Common myeloid progenitor, CD34-positive (primary cell): Measurements from ENCODE around the gene EFCAB10.

Experiments
- CTCF ChIA-PET: fragments of 350-600 bp; sonication (Branson Sonifier 250); formaldehyde crosslinking; loops from one replicate; lab custom pipeline; 2021; ENCODE audit warnings: antibody characterized with exemption; lab: Charles Lee
- POLR2A ChIA-PET: fragments of 350-600 bp; sonication (Branson Sonifier 250); formaldehyde crosslinking; loops from one replicate; lab custom pipeline; 2021; ENCODE audit warnings: antibody characterized with exemption; lab: Charles Lee
- DNase-seq, 3 donors: peaks; one replicate each; pipeline versions ENCODE4 v3.0.0 to v3.0.0-alpha.2; 2013
- H3K27ac ChIP-seq, 2 experiments: 1 replicate in 1 of 2; 2 replicates in 1 of 2; pipeline ENCODE4 v1.7.0; 2013; ENCODE audit warnings: inconsistent platforms in 2 of 2, low read length in 2 of 2, mild to moderate bottlenecking in 2 of 2, low read depth in 1 of 2, moderate library complexity in 1 of 2; ENCODE audit not compliant: severe bottlenecking in 2 of 2, insufficient read depth in 1 of 2, poor library complexity in 1 of 2
- H3K27me3 ChIP-seq, 5 experiments: replicated peaks in 2 of 5; 1 replicate in 3 of 5; 2 replicates in 2 of 5; pipeline versions ENCODE4 v1.6.1 to v1.7.0; 2013; ENCODE audit warnings: low read length in 4 of 5, mild to moderate bottlenecking in 2 of 5, moderate library complexity in 2 of 5, inconsistent platforms in 1 of 5; ENCODE audit not compliant: insufficient read depth in 5 of 5, control insufficient read depth in 4 of 5
- H3K36me3 ChIP-seq, 4 experiments: 1 replicate in 2 of 4; 2 replicates in 2 of 4; pipeline versions ENCODE4 v1.6.1 to v1.7.0; 2013; ENCODE audit warnings: low read length in 3 of 4, control low read depth in 1 of 4, mild to moderate bottlenecking in 1 of 4; ENCODE audit not compliant: control insufficient read depth in 4 of 4, insufficient read depth in 4 of 4
- H3K4me1 ChIP-seq, 4 experiments: 1 replicate in 3 of 4; 2 replicates in 1 of 4; pipeline versions ENCODE4 v1.6.1 to v1.7.1; 2013; ENCODE audit warnings: low read length in 3 of 4, mild to moderate bottlenecking in 3 of 4, control low read depth in 1 of 4, inconsistent platforms in 1 of 4, moderate library complexity in 1 of 4; ENCODE audit not compliant: control insufficient read depth in 4 of 4, insufficient read depth in 4 of 4; ENCODE audit errors: control extremely low read depth in 1 of 4
- H3K4me3 ChIP-seq, 7 experiments: 1 replicate in 4 of 7; 2 replicates in 3 of 7; pipeline versions ENCODE4 v1.5.1 to v1.7.0; 2013; ENCODE audit warnings: mild to moderate bottlenecking in 7 of 7, low read length in 6 of 7, moderate library complexity in 6 of 7, inconsistent platforms in 2 of 7, low read depth in 2 of 7, control low read depth in 1 of 7; ENCODE audit not compliant: insufficient read depth in 4 of 7, control insufficient read depth in 1 of 7; ENCODE audit errors: extremely low read depth in 1 of 7
- H3K9me3 ChIP-seq, 5 experiments: 1 replicate in 4 of 5; 2 replicates in 1 of 5; pipeline versions ENCODE4 v1.6.1 to v1.7.1; 2013; ENCODE audit warnings: low read length in 4 of 5, mild to moderate bottlenecking in 2 of 5, inconsistent platforms in 1 of 5, low read depth in 1 of 5, moderate library complexity in 1 of 5; ENCODE audit not compliant: control insufficient read depth in 4 of 5, insufficient read depth in 2 of 5; ENCODE audit errors: control extremely low read depth in 1 of 5
- WGBS: methylation state at CpG from one replicate; pipeline ENCODE4 v1.1.5; 2013; ENCODE audit not compliant: insufficient coverage; 5-methylcytosine and 5-hydroxymethylcytosine counted together

The EFCAB10 gene

DNA sequence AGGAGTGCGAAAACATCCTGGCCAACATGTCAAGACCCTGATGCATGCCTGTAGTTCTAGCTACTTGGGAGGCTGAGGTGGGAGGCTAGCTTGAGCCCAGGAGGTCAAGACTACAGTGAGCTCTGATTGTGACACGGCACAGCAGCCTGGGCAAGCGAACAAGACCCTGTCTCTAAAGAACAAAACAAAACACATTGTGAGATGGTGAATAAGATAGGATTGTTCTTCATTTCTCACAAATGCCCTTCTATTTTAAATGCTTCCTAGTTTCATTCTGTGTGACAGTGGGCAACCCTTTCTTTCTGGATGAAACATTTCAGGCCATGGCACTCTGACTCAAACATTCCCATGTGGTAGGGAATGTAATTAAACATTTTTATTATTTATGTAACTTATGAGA is 13.5 kb downstream of the EFCAB10 start:
- Histone ChIP-seq H3K9me3 (no peaks in the 10 kb centered on the region), H3K4me1 (no peaks in the 10 kb centered on the region), H3K36me3 (peaks cover 13 to 47% (median 32%) of the 10 kb centered on the region in 4 experiments), H3K4me3 (no peak overlapping the region), H3K27me3 (no peaks in the 10 kb centered on the region), H3K27ac (no peak overlapping the region)
- DNase-seq: no peak
- WGBS: 100% methylated on average over 1 of the region's 3 CpGs
- POLR2A ChIA-PET: no interaction called here
- CTCF ChIA-PET: no interaction called here

- Histone ChIP-seq H3K4me3 (no peak overlapping the region), H3K36me3 (peaks cover 13 to 49% (median 37%) of the 10 kb centered on the region in 4 experiments), H3K27me3 (no peaks in the 10 kb centered on the region), H3K4me1 (no peaks in the 10 kb centered on the region), H3K27ac (no peak overlapping the region), H3K9me3 (no peaks in the 10 kb centered on the region)
- ChIA-PET CTCF (interaction anchor here (0.6 kb wide), 1 partner anchor 422 kb away, joined by 3 read pairs; no protein-coding TSS in a partner anchor), POLR2A (interaction anchor here (0.6 to 0.8 kb wide), 2 partner anchors 15 to 243 kb away, joined by 3 to 5 read pairs; no protein-coding TSS in a partner anchor)
- DNase-seq: no peak
- WGBS: 93% methylated on average over 2 of the region's 2 CpGs
These were observed 14.3 kb downstream of the EFCAB10 start for GRCh38 chr7:105567024-105567423.

DNA sequence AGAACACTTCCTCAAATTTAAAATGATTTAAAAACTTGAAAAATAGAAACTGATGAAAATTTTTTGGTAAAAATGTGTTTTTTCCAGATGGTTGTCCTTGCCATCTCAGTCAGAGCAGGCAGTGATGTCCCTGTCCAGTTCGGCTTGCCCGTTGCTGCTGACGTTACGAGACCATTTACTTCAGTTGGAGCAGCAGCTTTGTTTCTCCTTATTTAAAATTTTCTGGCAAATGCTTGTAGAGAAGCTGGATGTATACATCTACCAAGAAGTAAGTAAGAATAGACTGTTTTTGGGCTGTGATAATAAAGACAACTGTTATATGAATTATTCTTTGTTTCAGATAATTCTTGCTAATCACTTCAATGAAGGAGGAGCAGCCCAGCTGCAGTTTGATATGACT is 16.1 kb downstream of the EFCAB10 start:
- CTCF ChIA-PET: interaction anchor here (0.8 to 1.4 kb wide), 2 partner anchors 10 to 167 kb away, joined by 3 to 8 read pairs; no protein-coding TSS in a partner anchor

DNA sequence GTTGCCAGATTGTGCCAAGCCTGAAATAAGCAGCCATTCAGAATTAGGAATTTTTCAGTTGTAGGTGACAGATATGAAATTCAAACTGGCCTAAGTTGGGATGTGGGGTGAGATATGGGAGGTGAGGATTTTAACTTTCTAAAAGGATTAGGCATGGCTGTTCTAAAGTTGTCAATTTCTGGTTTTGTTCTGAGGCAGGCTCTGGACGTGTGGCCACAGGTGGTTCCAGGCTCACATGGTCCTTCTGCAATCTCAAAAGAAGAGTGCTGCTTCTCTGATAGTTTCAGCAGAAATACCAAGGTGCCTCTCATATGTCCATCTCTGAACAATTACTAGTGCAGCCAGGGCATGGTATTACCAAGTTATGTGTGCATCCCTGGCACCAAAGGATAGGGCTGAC is 21.4 kb downstream of the EFCAB10 start:
- no peak for DNase-seq
- 100% methylated on average over 1 of the region's 1 CpG for whole genome bisulfite sequencing
- Histone ChIP-seq H3K4me3 (no peak overlapping the region), H3K27me3 (no peaks in the 10 kb centered on the region), H3K36me3 (peaks cover 8 to 64% (median 43%) of the 10 kb centered on the region in 4 experiments), H3K27ac (no peak overlapping the region), H3K9me3 (no peaks in the 10 kb centered on the region), H3K4me1 (no peaks in the 10 kb centered on the region)
- POLR2A ChIA-PET: no interaction called here
- CTCF ChIA-PET: no interaction called here

More for the DNA sequence above, 16.1 kb downstream of the EFCAB10 start:
- H3K4me3 ChIP-seq: no peak overlapping the region
- no peaks in the 10 kb centered on the region for H3K4me1 ChIP-seq
- no peak overlapping the region for H3K27ac ChIP-seq
- H3K36me3 ChIP-seq: peaks cover 13 to 59% (median 44%) of the 10 kb centered on the region in 4 experiments
- POLR2A ChIA-PET: no interaction called here
- no peaks in the 10 kb centered on the region for H3K27me3 ChIP-seq
- 100% methylated on average over 4 of the region's 4 CpGs for WGBS
- DNase-seq: no peak
- no peaks in the 10 kb centered on the region for H3K9me3 ChIP-seq

DNA sequence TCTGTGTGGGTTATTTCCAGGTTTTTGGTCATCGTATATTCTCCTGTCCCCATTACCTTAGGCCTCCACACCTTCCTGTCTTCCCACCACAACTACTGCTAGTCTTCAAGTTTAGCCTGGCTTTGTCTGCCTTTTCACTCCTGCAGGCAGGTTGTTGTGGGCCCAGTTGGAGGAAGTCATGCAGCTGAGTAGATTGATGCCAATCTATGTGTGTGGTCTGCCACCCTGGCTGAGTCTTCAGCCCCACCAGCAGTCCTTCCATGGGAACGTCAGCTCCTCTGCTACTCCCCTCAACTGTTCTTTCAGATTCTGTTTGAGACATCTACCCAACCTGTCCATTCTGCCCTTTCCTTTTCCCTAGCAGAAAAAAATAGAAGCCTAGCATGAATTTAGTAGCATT is 43.0 kb downstream of the EFCAB10 start:
- 56% methylated on average over 1 of the region's 2 CpGs for WGBS
- no peaks in the 10 kb centered on the region for H3K27me3 ChIP-seq
- no peaks in the 10 kb centered on the region for H3K9me3 ChIP-seq
- ChIA-PET POLR2A (no interaction called here), CTCF (interaction anchor here (0.9 to 1.3 kb wide), 2 partner anchors 51 to 53 kb away, joined by 3 read pairs; no protein-coding TSS in a partner anchor)
- peak; percentile 39 to 77 (median 54) for DNase-seq
- peaks cover under 1 to 8% (median 4%) of the 10 kb centered on the region in 4 experiments for H3K4me1 ChIP-seq
- no peak overlapping the region for H3K4me3 ChIP-seq
- H3K27ac ChIP-seq: no peak overlapping the region
- peaks cover 14 to 54% (median 30%) of the 10 kb centered on the region in 4 experiments for H3K36me3 ChIP-seq

- Histone ChIP-seq H3K4me1 (peaks cover 16 to 22% (median 19%) of the 10 kb centered on the region in 4 experiments), H3K27me3 (no peaks in the 10 kb centered on the region), H3K36me3 (peaks cover 5 to 18% (median 8%) of the 10 kb centered on the region in 4 experiments), H3K9me3 (no peaks in the 10 kb centered on the region), H3K4me3 (peak overlapping the region; percentile 82 to 98 (median 90)), H3K27ac (peak overlapping the region; percentile 91 to 96)
- POLR2A ChIA-PET: interaction anchor here (0.6 kb wide), 2 partner anchors 10 to 520 kb away, joined by 3 read pairs; no protein-coding TSS in a partner anchor
- DNase-seq: no peak
- WGBS: 31% methylated on average over 8 of the region's 12 CpGs
- CTCF ChIA-PET: interaction anchor here (2.9 kb wide), 1 partner anchor 14 kb away, joined by 11 read pairs; no protein-coding TSS in a partner anchor
These were observed 48.4 kb downstream of the EFCAB10 start for GRCh38 chr7:105532709-105533460.
